ENCODE measurements around the gene PCBD1.

Gene PCBD1

DNA sequence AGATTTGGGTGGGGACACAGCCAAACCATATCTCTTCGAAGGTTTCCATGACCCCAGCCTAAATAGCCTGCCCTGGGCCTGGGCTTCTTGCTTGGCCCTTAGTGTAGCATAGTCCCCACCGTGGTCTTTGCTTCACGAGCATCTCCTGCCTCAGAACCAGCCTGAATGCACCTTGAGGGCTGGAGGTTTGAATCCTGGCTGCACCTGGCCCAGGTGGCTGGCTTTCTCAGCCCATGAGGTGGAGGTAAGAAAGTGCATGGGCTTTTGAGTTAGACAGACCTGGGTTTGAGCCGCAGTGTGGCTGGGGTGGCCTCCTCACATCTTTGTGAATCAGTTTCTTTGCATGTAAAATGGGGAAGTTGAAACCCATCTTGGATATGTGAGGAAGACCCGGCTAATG, 24.2 kb upstream of the PCBD1 start:
- Mint-ChIP-seq H3K27me3 (ENCODE audit: low read depth) (no peaks in the 10 kb centered on the region), H3K36me3 (ENCODE audit: low read depth) (no peaks in the 10 kb centered on the region), H3K4me1 (ENCODE audit: low read depth) (no peaks in the 10 kb centered on the region), H3K27ac (no peak overlapping the region), H3K9me3 (no peaks in the 10 kb centered on the region), H3K4me3 (no peak overlapping the region)
- no peak for DNase-seq (ENCODE audit: low spot score)

DNA sequence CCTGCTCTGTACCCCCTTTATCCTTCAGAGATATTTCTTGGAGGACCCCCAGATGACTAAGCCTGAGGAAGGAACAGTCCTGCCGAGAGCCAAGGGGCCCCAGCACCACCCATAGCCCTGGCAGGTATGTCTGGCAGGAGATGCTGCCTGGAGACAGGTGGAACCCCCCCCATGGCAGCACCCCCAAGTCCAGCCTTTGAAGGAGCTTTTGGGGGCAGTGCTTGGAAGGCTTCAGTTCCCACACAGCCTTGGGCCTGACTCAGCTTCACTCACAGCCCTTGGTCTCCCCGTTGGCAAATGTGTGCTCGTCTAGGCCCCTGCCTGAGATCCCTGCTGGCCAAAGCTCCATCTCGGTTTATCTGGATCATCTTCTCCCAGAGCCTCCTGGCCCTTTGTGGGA, 23.0 kb upstream of the PCBD1 start:
- Mint-ChIP-seq H3K27ac (no peak overlapping the region), H3K4me1 (ENCODE audit: low read depth) (no peaks in the 10 kb centered on the region), H3K36me3 (ENCODE audit: low read depth) (no peaks in the 10 kb centered on the region), H3K9me3 (no peaks in the 10 kb centered on the region), H3K27me3 (ENCODE audit: low read depth) (no peaks in the 10 kb centered on the region), H3K4me3 (no peak overlapping the region)
- no peak for DNase-seq (ENCODE audit: low spot score)

DNA sequence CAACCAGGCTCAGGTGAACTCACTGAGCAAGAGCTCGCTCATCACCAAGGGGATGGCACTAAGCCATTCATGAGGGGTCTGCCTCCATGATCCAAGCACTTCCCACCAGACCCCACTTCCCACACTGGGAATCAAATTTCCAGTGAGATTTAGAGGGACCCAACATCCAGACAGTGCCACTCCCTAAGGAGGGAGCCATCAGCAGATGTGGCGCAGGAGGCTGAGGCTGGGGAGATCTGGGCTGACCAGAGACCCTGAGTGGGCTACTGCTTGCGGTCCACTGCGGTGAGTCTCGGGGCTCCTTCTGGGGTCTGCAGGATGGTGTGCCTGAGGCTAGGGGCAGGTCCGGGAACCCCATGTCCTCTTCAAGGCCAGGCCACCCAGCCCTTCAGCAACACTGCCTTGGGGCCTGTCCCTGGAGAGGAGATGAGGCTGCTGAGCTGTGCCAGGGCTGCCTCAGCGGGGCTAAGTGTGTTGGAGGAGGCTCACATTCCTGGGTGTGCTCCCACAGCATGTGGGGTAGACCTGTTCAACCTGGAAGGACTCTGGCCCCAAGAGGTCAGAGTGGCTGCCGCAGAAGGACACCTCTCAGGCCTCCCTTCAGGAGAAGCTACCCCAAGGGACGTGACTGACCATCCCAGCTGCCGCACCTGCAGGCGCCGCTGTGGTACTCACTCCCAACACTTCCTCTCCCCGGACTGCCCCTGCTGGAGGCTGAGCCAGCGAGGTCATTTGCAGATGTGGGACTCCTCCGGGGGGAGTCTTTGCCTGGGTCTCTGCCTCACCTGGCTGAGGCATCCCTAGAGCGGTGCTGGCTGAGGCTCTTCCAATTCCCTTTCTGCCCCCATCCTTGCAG, 22.3 kb upstream of the PCBD1 start:
- no peak overlapping the region for H3K27ac Mint-ChIP-seq
- H3K4me3 Mint-ChIP-seq = no peak overlapping the region
- H3K36me3 Mint-ChIP-seq (ENCODE audit: low read depth) = no peaks in the 10 kb centered on the region
- DNase-seq (ENCODE audit: low spot score) = no peak
- no peaks in the 10 kb centered on the region for H3K9me3 Mint-ChIP-seq
- no peaks in the 10 kb centered on the region for H3K4me1 Mint-ChIP-seq (ENCODE audit: low read depth)
- no peaks in the 10 kb centered on the region for H3K27me3 Mint-ChIP-seq (ENCODE audit: low read depth)

DNA sequence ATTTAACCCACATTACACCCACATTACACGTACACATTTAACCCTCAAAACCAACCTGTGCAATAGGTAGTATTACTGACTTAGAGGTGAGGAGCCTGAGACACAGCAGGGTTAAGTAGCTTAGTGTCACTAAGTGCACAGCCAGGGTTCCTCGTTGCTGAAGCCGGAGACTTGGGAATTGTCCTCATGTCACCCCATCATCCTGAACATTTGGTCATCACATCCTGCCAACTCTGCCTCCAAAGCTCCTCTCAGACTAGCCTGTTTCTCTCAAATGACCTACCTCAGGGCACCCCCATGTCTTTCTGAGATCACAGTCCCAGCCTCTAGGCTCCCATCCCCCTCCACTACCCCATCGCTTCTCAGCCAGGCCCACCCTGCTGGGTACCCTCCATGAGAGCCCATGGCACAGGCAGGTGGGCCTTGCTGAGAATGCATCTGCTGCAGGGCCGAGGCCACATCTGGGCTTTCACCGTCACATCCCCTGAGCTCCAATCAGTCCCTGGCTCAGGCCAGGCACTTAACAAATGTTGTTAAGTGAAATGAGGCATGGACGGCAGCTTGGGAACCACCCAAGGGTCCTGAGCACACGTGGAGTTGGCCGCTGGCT, 21.1 kb upstream of the PCBD1 start:
- no peak for DNase-seq (ENCODE audit: low spot score)
- no peaks in the 10 kb centered on the region for H3K9me3 Mint-ChIP-seq
- H3K27me3 Mint-ChIP-seq (ENCODE audit: low read depth) = no peaks in the 10 kb centered on the region
- no peak overlapping the region for H3K27ac Mint-ChIP-seq
- H3K4me1 Mint-ChIP-seq (ENCODE audit: low read depth) = no peaks in the 10 kb centered on the region
- no peak overlapping the region for H3K4me3 Mint-ChIP-seq
- H3K36me3 Mint-ChIP-seq (ENCODE audit: low read depth) = no peaks in the 10 kb centered on the region

DNA sequence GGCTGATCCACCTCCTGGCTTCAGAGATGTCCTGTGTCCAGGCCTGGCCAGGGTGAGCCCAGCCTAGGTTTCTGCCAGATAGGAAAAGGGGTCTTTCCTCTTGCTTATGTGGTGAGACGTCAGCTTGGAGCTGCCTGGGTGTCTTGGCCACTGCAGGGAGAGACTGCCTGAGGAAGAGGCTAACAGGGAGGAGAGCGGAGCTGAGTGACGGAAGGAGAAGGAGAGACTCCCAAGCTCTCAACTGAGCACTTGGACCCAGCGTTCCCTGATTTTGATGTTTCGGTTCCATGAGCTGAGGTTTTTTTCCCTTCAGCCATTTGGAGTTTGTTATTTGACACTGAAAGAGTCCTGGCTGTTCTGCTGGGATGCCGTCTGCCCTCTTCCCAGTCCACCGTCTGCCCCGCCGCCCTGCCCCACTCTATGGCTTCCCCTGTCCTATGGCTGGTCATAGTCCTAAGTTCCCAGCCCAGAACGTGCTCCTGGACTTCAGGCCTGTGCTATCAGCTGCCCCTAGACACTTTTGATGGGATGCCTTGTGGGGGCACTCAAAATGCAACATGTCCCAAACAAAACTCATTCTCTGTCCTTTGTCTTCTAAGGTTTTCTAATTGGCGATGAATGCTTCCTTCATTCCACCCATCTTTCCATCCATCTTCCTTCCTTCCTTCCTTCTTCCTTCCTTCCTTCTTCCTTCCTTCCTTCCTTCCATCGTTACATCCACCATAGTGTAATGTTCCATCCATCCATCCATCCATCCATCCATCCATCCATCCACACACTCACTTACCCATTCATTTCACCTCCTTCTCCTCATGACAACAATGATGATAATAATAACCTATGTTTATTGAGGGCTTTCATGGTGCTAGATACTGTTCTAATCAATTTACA, 20.3 kb upstream of the PCBD1 start:
- Mint-ChIP-seq H3K27ac (no peak overlapping the region), H3K27me3 (ENCODE audit: low read depth) (no peaks in the 10 kb centered on the region), H3K36me3 (ENCODE audit: low read depth) (no peaks in the 10 kb centered on the region), H3K4me1 (ENCODE audit: low read depth) (no peaks in the 10 kb centered on the region), H3K4me3 (no peak overlapping the region), H3K9me3 (no peaks in the 10 kb centered on the region)
- no peak for DNase-seq (ENCODE audit: low spot score)

DNA sequence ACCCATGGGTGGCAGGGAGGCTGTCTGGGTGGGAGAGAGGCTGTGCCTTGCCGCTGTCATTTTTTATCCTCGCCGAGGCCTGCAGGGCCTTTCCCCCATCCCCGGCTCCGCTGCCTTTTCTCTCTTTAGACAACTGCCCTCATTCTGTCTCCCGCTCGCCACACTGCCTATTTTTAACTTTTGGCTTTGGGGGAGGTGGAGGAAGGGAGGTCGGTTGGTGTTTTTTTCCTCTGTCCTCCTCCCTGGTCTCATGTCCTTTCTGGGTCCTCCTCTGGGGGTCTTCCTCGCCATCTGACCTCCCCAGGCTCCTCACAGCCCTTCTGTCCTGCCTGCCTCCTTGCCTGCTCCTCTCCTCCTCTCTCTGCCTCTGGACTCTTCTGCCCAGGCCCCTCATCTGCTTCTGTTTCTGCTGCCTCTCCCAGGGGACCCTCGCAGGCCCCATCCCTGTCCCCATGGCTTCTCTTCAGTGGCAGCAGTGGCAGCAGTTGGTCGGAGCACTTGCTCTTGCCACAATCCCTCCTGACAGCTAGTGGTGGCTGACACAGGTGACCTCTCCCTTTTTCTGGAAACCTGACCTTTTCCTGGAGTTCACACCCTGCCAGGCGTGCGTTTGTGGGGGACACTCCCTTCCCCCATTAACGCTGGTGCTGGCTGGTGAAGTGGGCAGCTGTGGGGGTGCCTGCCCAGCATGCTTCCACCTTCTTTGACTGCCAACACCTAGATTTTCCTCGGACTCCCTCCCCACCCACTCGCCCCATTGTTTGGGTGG, 19.5 kb upstream of the PCBD1 start:
- Mint-ChIP-seq H3K9me3 (no peaks in the 10 kb centered on the region), H3K27me3 (ENCODE audit: low read depth) (no peaks in the 10 kb centered on the region), H3K4me3 (no peak overlapping the region), H3K4me1 (ENCODE audit: low read depth) (no peaks in the 10 kb centered on the region), H3K36me3 (ENCODE audit: low read depth) (no peaks in the 10 kb centered on the region), H3K27ac (no peak overlapping the region)
- DNase-seq (ENCODE audit: low spot score) = no peak

DNA sequence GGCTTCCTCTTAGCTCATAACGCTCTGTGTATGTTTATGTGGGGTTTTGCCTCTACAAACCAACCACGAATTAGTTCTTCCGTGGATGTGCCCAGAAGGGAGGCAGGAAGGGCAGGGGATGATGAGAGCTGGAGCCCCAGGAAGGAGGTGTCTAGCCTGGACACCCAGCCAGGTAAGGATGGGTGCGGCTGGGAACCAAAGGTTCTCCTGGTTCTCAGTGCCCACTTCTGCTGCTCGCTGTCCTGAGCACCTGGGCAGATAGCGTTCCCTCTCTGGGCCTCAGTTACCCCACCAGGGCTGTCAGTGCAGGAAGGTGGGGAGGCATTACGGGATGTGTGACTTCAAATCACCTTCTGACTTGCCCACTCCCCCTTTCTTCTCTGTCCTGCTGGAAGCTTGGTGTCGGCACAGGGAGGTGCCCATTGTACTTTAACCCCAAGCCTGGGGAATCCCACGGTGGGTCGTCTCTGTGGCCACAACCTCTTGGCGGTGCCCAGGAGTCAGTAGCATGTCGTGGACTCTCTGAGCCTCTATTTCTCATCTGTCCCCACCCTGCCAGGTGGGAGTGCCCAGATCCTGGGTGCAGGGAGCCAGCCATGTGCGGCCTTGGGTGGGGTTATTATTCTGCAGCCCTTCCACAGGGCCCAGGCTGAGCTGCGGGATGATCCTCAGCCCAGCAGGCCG, 18.7 kb upstream of the PCBD1 start:
- Mint-ChIP-seq H3K36me3 (ENCODE audit: low read depth) (no peaks in the 10 kb centered on the region), H3K4me1 (ENCODE audit: low read depth) (no peaks in the 10 kb centered on the region), H3K27ac (no peak overlapping the region), H3K4me3 (no peak overlapping the region), H3K9me3 (no peaks in the 10 kb centered on the region), H3K27me3 (ENCODE audit: low read depth) (no peaks in the 10 kb centered on the region)
- no peak for DNase-seq (ENCODE audit: low spot score)

DNA sequence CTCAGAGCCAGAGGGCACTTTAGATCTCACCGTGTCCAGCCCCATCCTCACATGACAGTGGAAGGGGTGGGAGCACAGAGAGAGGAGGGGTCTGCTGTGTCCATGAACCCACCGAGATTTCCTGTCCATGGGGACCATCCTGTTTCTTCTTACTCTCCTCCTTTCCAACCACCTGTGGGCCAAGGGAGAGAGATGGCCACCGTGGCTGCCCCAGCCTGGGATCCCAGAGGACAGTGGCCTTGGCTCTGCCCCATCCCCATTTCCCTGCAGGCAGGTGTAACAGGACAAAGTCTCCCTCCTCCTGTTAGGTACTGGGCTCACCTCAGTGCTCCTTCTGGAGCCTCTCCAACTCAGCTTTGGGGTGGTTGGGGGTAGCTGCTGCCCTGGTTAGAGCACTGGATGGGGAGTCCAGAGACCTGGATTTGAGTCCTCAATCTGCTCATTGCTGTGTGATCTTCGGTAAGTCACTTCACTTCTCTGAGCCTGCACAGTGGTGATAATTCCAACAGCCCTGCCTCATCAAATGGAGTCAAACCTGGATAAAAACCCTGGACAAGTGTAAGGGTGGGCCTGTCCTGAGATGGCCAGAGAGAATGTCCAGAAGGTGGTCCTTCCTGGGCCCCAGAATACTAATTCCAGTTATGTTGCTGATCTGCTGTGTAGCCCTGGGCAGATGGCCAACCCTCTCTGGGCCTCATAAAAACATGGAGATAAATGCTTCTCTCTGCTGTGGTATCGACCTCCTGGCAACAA, 17.8 kb upstream of the PCBD1 start:
- no peak for DNase-seq (ENCODE audit: low spot score)
- no peaks in the 10 kb centered on the region for H3K27me3 Mint-ChIP-seq (ENCODE audit: low read depth)
- no peak overlapping the region for H3K4me3 Mint-ChIP-seq
- no peak overlapping the region for H3K27ac Mint-ChIP-seq
- H3K9me3 Mint-ChIP-seq = no peaks in the 10 kb centered on the region
- H3K36me3 Mint-ChIP-seq (ENCODE audit: low read depth) = no peaks in the 10 kb centered on the region
- no peaks in the 10 kb centered on the region for H3K4me1 Mint-ChIP-seq (ENCODE audit: low read depth)

DNA sequence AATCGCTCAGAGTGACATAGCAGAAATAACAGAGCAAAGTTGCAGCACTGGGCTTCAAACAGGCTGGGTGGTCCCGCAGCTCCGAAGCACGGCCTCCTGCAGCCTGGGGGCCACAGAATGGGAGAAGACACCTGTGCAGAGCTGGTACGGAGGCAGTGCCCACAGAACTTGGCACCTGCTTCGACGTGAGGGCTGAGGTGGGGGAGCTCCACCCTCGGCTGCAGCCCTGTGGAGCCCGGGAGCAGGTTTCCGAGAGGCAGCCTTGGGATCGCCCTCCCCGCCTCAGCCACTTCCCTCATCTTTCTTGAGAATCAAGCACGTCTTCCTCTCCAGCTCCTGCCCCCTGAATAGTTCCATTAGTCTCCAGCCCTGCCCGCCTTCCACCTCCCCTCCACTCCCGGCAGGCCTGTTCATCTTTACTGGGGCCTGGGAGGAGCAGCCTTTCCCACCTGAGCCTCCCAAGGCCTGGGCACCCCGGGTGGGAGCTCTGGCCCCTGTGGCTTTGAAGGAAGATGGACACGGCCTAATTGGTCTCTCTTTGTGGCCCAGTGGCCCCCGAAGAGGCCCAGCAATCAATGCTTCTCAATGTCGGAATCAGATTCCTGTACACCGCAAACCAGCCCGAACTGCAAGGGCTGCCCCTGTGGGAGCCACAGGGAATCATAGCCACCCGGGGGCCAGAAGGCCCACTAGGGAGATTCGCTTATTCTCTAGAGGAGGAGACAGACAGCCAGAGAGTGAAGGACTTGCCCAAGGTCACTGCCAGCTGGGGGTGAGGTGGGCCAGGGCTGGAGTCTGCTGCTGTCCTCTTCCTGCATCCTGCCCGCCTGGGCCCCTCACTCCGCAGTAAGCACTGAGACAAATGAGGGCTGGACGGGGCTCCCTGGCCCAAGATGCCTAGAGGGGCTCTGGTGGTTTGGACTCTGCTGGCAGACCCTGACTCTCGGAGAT, 17.0 kb upstream of the PCBD1 start:
- Mint-ChIP-seq H3K4me1 (ENCODE audit: low read depth) (no peaks in the 10 kb centered on the region), H3K36me3 (ENCODE audit: low read depth) (no peaks in the 10 kb centered on the region), H3K4me3 (no peak overlapping the region), H3K27ac (no peak overlapping the region), H3K27me3 (ENCODE audit: low read depth) (no peaks in the 10 kb centered on the region), H3K9me3 (no peaks in the 10 kb centered on the region)
- DNase-seq (ENCODE audit: low spot score) = no peak

DNA sequence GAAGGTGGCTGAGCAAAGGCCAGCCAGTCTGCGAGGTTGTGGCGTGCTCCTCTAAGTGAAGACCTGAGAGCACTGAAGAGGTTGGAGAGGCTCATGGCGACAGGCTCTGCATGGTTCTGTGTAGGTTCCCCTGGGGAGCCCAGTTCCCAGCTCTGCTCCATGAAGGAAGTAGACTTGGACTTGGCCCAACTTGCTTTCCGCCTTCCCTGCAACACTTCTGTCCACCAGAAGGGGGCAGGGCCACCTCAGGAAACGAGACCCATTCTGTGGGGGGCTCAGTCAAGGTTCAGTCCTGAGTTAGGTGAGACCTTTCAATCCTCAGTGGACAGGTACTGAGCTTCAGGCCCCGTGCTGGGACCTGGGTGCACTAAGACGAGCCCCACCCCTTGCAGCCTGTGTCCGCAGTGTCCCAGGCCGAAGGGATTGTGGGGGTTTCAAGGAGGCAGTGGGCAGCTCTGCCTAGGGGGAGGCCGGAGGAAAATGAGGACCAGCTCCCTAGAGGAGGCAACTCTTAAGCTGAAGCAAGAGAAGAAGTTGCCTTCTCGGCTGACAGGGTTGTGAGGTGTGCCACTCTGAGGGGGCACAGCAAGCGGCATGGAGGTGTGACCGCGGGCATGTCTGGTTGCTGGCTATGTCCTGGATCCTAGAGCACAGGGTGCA, 15.0 kb upstream of the PCBD1 start:
- Mint-ChIP-seq H3K4me1 (ENCODE audit: low read depth) (no peaks in the 10 kb centered on the region), H3K27me3 (ENCODE audit: low read depth) (peaks cover 4% of the 10 kb centered on the region), H3K27ac (no peak overlapping the region), H3K4me3 (no peak overlapping the region), H3K9me3 (no peaks in the 10 kb centered on the region), H3K36me3 (ENCODE audit: low read depth) (no peaks in the 10 kb centered on the region)
- DNase-seq (ENCODE audit: low spot score) = no peak

DNA sequence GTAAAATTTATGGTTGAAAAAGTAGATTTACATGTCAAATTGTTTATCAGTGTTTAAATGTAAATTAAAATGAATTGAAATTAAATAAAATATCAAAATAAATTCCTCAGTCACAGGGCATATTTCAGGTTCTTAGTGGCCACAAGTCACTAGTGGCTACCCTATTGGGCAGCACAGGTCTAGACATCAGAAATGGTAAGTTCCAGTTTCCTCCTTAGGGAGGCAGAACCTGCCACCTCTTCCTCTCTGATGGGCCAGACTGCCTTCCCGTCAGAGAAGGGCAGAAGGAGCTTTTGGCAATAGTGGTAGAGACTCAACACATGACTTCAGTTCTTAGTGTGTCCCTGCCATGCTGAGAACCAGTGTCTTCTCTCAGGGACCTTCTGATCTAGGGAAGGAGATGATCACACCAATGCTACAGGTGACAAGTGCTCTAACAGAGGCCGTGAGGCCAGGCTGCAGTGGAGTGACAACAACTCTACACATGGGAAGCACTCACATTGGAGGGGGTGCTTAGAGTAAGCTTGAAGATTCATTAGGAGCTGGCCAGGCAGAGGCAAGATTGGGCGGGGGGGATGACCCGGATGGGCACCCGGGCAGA, 14.4 kb upstream of the PCBD1 start:
- Mint-ChIP-seq H3K27me3 (ENCODE audit: low read depth) (peaks cover 4% of the 10 kb centered on the region), H3K4me3 (no peak overlapping the region), H3K36me3 (ENCODE audit: low read depth) (no peaks in the 10 kb centered on the region), H3K9me3 (no peaks in the 10 kb centered on the region), H3K27ac (no peak overlapping the region), H3K4me1 (ENCODE audit: low read depth) (no peaks in the 10 kb centered on the region)
- no peak for DNase-seq (ENCODE audit: low spot score)
